GM12873 (cell line): ENCODE results near the gene HMCN2.

Experiments used
- TF ChIP-seq, protein P1 (sequence below): IDR thresholded peaks from 2 replicates; pipeline ENCODE4 v1.5.1; 2012; ENCODE audit warnings: low read depth, mild to moderate bottlenecking, moderate library complexity, low read length, control low read depth; ENCODE audit not compliant: insufficient read depth; ENCODE audit errors: missing control alignments

HMCN2 gene

DNA sequence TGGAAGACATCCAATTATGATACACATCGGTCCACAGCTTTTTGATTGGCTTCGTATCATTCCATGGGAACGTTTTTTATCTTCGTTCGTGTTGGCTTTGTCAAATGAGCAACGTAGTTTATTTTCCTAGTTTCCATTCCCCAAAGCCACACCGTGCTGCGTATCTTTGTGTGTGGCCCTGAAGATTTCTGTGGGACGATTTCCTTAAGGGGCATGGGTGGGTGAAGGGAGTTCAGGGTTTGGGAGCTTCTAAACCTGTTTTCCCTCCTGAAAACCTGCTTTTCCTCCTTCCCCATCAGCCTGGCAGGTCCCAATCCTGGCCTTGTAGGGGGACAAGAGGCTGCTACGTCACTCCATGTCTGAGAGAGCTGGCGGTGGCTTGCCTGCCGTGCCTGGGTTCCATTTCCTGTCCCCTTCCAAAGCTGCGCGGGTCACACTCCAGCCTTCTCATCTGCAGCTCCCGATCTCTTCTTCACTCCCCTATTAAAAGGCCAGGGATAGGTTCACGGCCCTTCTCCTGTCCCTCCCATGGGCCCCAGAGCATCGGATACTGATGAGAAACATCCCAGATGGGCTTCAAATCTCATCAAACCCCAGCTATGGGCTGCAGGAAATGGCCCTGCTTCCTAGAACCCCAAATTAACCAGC is 155.7 kb downstream of the HMCN2 start:
- TF ChIP-seq, protein P1, sequence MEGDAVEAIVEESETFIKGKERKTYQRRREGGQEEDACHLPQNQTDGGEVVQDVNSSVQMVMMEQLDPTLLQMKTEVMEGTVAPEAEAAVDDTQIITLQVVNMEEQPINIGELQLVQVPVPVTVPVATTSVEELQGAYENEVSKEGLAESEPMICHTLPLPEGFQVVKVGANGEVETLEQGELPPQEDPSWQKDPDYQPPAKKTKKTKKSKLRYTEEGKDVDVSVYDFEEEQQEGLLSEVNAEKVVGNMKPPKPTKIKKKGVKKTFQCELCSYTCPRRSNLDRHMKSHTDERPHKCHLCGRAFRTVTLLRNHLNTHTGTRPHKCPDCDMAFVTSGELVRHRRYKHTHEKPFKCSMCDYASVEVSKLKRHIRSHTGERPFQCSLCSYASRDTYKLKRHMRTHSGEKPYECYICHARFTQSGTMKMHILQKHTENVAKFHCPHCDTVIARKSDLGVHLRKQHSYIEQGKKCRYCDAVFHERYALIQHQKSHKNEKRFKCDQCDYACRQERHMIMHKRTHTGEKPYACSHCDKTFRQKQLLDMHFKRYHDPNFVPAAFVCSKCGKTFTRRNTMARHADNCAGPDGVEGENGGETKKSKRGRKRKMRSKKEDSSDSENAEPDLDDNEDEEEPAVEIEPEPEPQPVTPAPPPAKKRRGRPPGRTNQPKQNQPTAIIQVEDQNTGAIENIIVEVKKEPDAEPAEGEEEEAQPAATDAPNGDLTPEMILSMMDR, result no peak

DNA sequence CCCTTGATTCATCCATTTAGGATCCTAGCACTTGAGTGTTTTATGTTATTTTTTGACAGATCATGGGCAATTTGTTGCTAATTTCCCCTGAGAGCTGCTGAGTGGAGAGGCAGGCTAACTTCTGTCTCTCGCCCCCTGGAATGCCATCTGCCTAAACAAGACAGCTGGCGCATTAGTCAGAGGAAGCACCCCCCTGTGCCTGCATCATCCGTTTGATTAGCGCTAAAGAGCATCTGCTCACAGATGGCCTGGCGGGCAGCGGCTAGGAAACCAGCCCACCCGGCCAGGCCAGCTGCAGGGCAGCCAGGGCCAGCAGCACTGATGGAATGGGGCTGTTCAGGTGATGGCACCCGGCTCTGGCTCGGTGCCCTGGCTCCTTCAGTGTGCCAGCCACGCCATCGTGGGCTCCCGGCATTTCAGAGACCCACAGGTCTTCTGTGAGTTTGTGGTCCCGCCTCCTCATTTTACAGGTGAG is 156.3 kb downstream of the HMCN2 start:
- TF ChIP-seq, protein P1, result no peak

DNA sequence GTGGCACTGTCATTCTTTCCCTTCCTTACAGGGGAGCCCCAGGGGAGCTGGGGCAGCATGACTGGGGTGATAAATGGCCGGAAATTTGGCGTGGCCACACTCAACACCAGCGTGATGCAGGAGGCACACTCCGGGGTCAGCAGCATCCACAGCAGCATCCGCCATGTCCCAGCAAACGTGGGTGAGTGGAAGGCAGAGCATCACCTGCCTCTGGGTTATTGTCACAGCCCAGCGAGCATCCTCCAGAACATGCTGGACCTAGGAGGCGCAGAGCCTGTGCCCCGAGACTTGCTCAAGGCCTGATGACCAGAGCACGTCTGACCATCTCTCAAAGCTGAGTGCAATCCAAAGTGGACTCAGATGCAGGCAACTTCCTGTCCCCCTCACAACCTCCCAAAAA is 157.0 kb downstream of the HMCN2 start:
- TF ChIP-seq, protein P1, result no peak

DNA sequence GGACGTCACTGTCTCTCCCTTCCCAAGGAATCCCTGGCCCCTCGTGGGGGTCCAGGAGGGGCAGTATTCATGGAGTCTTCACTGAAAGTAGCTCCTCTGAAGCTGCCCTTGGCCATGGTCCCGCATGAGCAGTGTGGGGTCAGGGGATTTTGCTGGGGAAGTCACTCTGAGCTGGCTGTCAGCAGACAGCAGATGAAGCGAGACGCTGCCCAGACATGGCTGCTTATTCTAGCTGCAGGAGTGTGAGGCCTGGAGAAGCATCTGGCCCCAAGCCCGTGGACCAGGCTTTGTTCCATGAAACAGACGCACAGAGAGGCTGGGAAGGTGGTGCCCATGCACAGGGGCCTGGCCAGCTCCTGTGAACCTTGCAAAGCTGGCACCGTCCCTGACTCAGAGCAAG is 157.7 kb downstream of the HMCN2 start:
- TF ChIP-seq, protein P1, result no peak

DNA sequence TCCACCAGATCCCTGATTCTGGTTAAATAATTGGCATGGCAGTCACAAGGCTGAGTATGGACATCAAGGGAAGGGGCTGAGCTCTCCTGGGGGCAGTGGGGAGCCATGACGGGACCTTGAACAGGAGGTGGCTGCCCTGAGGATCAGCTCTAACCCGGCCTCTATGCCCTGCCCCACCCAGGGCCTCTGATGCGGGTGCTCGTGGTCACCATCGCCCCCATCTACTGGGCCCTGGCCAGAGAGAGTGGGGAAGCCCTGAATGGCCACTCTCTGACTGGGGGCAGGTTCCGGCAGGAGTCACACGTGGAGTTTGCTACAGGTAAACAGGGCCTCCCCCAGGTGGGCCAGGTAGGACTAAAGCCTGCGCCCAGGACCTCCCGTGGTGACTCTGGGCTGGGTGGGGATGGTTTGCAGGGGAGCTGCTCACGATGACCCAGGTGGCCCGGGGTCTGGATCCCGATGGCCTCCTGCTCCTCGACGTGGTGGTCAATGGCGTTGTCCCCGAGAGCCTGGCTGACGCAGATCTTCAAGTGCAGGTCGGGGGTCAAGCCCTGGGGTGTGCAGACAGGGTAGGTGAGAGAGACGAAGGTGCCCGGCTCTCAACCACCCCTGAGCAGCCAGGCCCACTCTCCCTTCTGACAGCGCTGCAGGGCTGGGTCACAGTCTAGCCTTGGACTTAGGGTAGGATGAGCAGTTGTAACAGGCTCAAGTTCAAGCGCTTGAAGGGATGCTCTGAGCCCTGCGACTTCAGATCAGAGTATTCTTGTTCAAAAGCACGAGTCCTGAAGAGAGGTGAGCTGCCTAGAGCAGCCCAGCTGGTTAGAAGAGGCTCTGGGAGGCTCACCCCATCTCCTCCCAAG is 159.3 kb downstream of the HMCN2 start:
- TF ChIP-seq, protein P1, result no peak

DNA sequence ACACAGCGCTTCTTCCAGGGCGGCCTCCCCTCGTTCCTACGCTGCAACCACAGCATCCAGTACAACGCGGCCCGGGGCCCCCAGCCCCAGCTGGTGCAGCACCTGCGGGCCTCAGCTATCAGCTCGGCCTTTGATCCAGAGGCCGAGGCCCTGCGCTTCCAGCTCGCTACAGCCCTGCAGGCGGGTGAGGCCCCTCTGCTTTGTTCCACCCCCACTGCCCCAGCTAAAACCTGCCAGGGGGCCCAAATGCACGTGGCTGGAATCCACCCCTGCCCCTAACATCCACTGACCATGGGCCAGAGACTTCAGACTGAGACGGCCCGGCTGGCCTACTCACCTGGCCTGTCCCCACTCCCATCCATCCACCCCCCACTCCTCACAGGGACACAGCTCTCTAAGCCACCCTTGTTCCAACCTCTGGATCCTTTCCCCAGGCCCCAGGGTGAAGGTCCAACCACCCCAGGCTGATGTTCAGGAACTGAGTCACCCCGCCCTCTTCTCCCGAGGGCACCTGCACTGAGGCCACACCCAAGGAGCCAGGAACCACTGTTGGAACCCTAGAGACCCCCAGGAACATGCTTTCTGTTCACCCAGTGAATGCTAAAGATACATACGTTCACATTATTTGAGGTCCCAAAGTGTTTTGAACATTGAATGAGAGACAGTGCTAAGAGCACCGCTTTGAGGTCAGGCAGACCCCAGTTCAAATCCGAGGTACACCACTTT is 160.3 kb downstream of the HMCN2 start:
- TF ChIP-seq, protein P1, result no peak

DNA sequence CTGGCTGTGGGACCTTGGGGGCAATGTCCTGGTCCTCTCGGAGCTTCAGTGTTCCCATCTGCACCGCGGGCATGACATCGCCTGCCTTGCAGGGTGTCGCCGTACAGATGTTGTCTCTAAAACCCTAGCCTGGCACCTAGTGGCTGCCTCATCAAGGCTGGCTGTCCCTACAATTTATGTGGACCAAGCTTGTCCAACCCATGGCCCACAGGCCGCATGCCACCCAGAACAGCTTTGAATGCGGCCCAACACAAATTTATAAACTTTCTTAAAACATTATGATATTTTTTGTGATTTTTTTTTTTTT is 160.9 kb downstream of the HMCN2 start:
- TF ChIP-seq, protein P1, result no peak
